Liver (tissue), 9 donors: ENCODE results near the gene LPAR4. TPM values are rescaled to one million over a fixed set of nuclear protein-coding genes. Genes with fewer than 3 reads are reported as not detected.
A peak's percentile ranks its signal among the peaks of the same experiment; 100 is the strongest.

ENCODE experiments used
- DNase-seq: peaks from one replicate; pipeline ENCODE4 v3.0.0-alpha.2; 2017; ENCODE audit warnings: low spot score
- H3K27ac ChIP-seq, 2 donors: one replicate each; pipeline ENCODE4 v1.7.0; 2013; ENCODE audit warnings: inconsistent platforms in 2 of 2, low read length in 2 of 2, control low read depth in 1 of 2, low read depth in 1 of 2, mild to moderate bottlenecking in 1 of 2
- H3K27me3 ChIP-seq, 4 donors: one replicate each; pipeline versions ENCODE4 v1.6.1 to v1.7.0; 2013; ENCODE audit warnings: low read length in 3 of 4, inconsistent platforms in 1 of 4, mild to moderate bottlenecking in 1 of 4, moderate library complexity in 1 of 4; ENCODE audit not compliant: control insufficient read depth in 4 of 4, insufficient read depth in 4 of 4
- H3K36me3 ChIP-seq, 4 donors: one replicate each; pipeline versions ENCODE4 v1.6.1 to v1.7.0; 2013; ENCODE audit warnings: low read length in 3 of 4, mild to moderate bottlenecking in 3 of 4, low read depth in 1 of 4, moderate library complexity in 1 of 4; ENCODE audit not compliant: control insufficient read depth in 4 of 4, insufficient read depth in 3 of 4
- H3K4me1 ChIP-seq, 4 donors: one replicate each; pipeline versions ENCODE4 v1.6.1 to v1.7.0; 2013; ENCODE audit warnings: low read length in 3 of 4, mild to moderate bottlenecking in 3 of 4, moderate library complexity in 1 of 4; ENCODE audit not compliant: control insufficient read depth in 4 of 4, insufficient read depth in 4 of 4
- H3K4me3 ChIP-seq, 3 donors: one replicate each; pipeline versions ENCODE4 v1.6.1 to v1.7.0; 2013; ENCODE audit warnings: low read length in 3 of 3, control low read depth in 1 of 3, low read depth in 1 of 3, mild to moderate bottlenecking in 1 of 3
- H3K9ac ChIP-seq, 2 donors: one replicate each; pipeline ENCODE4 v1.7.0; 2013; ENCODE audit warnings: low read length in 2 of 2, mild to moderate bottlenecking in 2 of 2, moderate library complexity in 2 of 2, control low read depth in 1 of 2, low read depth in 1 of 2
- H3K9me3 ChIP-seq, 4 donors: one replicate each; pipeline versions ENCODE4 v1.6.1 to v1.7.0; 2013; ENCODE audit warnings: low read length in 3 of 4; ENCODE audit not compliant: control insufficient read depth in 4 of 4
- EGR1 ChIP-seq, 2 donors: IDR thresholded peaks; 2 replicates each; pipeline ENCODE4 v1.6.1; 2016 to 2018; ENCODE audit warnings: antibody characterized with exemption in 2 of 2, low read depth in 2 of 2
- FOXA1 ChIP-seq: IDR thresholded peaks from 2 replicates; pipeline ENCODE4 v1.6.1; 2016; ENCODE audit warnings: antibody characterized with exemption
- FOXA2 ChIP-seq: IDR thresholded peaks from 2 replicates; pipeline ENCODE4 v1.6.1; 2016; ENCODE audit warnings: antibody characterized with exemption
- GABPA ChIP-seq, 2 donors: IDR thresholded peaks in 1 of 2; conservative IDR thresholded peaks in 1 of 2; 2 replicates each; pipeline ENCODE4 v1.6.1; 2016; ENCODE audit warnings: antibody characterized with exemption in 2 of 2, mild to moderate bottlenecking in 1 of 2, moderate library complexity in 1 of 2
- HNF4A ChIP-seq, 2 donors: conservative IDR thresholded peaks; 2 replicates each; pipeline ENCODE4 v1.6.1; 2016; ENCODE audit warnings: antibody characterized with exemption in 2 of 2, mild to moderate bottlenecking in 2 of 2
- HNF4G ChIP-seq: IDR thresholded peaks from 2 replicates; pipeline ENCODE4 v1.6.1; 2016; ENCODE audit warnings: antibody characterized with exemption
- NR2F2 ChIP-seq: IDR thresholded peaks from 2 replicates; pipeline ENCODE4 v1.6.1; 2016; ENCODE audit warnings: antibody characterized with exemption
- RAD21 ChIP-seq, 2 donors: IDR thresholded peaks; 2 replicates each; pipeline ENCODE4 v1.6.1; 2016; ENCODE audit warnings: antibody characterized with exemption in 2 of 2, mild to moderate bottlenecking in 2 of 2
- RXRA ChIP-seq, 2 donors: IDR thresholded peaks; 2 replicates each; pipeline ENCODE4 v1.6.1; 2017 to 2018; ENCODE audit warnings: antibody characterized with exemption in 2 of 2, mild to moderate bottlenecking in 1 of 2
- SP1 ChIP-seq: IDR thresholded peaks from 2 replicates; pipeline ENCODE4 v1.6.1; 2018; ENCODE audit warnings: antibody characterized with exemption, mild to moderate bottlenecking
- TAF1 ChIP-seq: conservative IDR thresholded peaks from 2 replicates; pipeline ENCODE4 v1.6.1; 2016; ENCODE audit warnings: antibody characterized with exemption, mild to moderate bottlenecking
- YY1 ChIP-seq: IDR thresholded peaks from 2 replicates; pipeline ENCODE4 v1.6.1; 2016; ENCODE audit warnings: antibody characterized with exemption, mild to moderate bottlenecking
- WGBS: extraction: QIAGEN DNeasy Blood & Tissue Kit; methylation state at CpG from one replicate; pipeline ENCODE4 v1.1.7; 2013; 5-methylcytosine and 5-hydroxymethylcytosine counted together
- polyA plus RNA-seq, 2 donors: library from polyadenylated mRNA; stranded (reverse) in 1 of 2; unstranded in 1 of 2; fragments of 200-250 nt in 1 of 2; fragments of >200 nt in 1 of 2; fragmentation: Nextera tagmentation in 1 of 2; extraction: Ambion mirVana in 1 of 2; gene quantifications; one replicate each; pipeline versions ENCODE4 v1.2.1 to v1.2.3, GENCODE V29; 2013 to 2015
- total RNA-seq, 2 donors: library from RNA; depleted of rRNA; stranded (reverse); fragments of >200 nt; gene quantifications; one replicate each; pipeline ENCODE4 v1.2.3, GENCODE V29; 2014
- TF ChIP-seq, protein P1 (sequence below): IDR thresholded peaks from 2 replicates; pipeline ENCODE4 v1.6.1; 2016; ENCODE audit warnings: antibody characterized with exemption
- TF ChIP-seq, protein P2 (sequence below): IDR thresholded peaks from 2 replicates; pipeline ENCODE4 v1.6.1; 2016; ENCODE audit warnings: antibody characterized with exemption, mild to moderate bottlenecking
- TF ChIP-seq, protein P3 (sequence below): fragments of 150-350 bp; IDR thresholded peaks from 2 replicates; pipeline ENCODE4 v1.5.1; 2017; ENCODE audit warnings: improper control_type of control experiment, low read depth, low read length; ENCODE audit not compliant: missing input control
- TF ChIP-seq, protein P4 (sequence below): IDR thresholded peaks from 2 replicates; pipeline ENCODE4 v1.6.1; 2016; ENCODE audit warnings: antibody characterized with exemption
- donor health status: healthy.
- donor health status: healthy.
- donor health status: healthy.
- donor health status: healthy.
- donor health status: healthy.

Gene LPAR4
- total and polyA plus RNA-seq, 4 donors, result 0.33 TPM; not detected in 3

DNA sequence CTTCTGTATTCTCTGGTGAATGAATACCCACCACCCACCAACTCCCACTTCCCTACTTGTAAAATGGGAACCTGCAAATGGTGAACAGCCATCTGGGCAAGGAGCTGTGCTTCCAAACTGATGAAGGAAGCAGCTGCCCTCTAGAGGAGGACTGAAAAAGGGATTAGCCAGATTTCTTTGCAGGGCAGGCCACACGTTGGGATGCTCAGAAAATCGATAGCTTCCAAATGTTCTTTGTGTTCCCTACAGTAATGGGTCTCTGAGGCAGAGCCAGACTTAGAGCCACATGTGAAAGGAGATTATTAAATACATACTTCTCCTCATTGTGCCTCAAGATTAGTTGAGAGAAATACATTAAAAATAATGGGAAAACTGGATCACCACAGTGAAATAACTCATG, 39.3 kb upstream of the LPAR4 start:
- DNase-seq, result no peak
- no peaks in the 10 kb centered on the region for H3K36me3 ChIP-seq
- 22% methylated on average over 2 of the region's 2 CpGs for WGBS

DNA sequence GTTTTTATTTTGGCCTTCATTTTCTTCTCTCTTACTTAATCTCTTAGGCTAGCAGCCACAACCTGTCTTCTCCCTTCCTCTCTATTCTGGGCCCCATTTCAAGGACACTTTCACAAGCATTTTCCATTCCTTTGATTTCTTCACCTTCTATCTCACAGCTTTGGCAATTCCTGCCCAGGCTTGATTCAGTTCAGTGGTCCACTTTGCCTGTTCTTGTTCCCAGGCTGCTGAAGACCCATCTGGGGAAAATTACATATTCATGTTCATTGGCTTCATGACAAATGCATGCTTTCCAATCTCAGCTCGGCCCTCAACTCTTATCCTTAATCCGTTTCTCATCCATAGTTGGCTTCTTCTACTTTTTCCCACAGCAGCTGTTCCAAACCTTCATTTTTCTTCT, 38.7 kb upstream of the LPAR4 start:
- H3K36me3 ChIP-seq, result no peaks in the 10 kb centered on the region
- DNase-seq, result no peak
- 77% methylated on average over 2 of the region's 2 CpGs for WGBS
- H3K9me3 ChIP-seq, result no peaks in the 10 kb centered on the region
- peaks cover 0 to 5% (median 0%) of the 10 kb centered on the region in 4 donors for H3K27me3 ChIP-seq
- H3K27ac ChIP-seq, result no peak overlapping the region
- no peak for TF ChIP-seq TAF1
- no peak for TF ChIP-seq YY1
- no peak for TF ChIP-seq FOXA1
- no peak for TF ChIP-seq RAD21 (IDR thresholded peaks at IDR 0.05)
- TF ChIP-seq, protein P1, sequence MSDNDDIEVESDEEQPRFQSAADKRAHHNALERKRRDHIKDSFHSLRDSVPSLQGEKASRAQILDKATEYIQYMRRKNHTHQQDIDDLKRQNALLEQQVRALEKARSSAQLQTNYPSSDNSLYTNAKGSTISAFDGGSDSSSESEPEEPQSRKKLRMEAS, result no peak
- TF ChIP-seq GABPA (IDR thresholded peaks at IDR 0.05 in 1 of 2, conservative IDR thresholded peaks at IDR 0.05 in 1 of 2), result no peak
- no peak for TF ChIP-seq RXRA (IDR thresholded peaks at IDR 0.05)
- TF ChIP-seq, protein P2, sequence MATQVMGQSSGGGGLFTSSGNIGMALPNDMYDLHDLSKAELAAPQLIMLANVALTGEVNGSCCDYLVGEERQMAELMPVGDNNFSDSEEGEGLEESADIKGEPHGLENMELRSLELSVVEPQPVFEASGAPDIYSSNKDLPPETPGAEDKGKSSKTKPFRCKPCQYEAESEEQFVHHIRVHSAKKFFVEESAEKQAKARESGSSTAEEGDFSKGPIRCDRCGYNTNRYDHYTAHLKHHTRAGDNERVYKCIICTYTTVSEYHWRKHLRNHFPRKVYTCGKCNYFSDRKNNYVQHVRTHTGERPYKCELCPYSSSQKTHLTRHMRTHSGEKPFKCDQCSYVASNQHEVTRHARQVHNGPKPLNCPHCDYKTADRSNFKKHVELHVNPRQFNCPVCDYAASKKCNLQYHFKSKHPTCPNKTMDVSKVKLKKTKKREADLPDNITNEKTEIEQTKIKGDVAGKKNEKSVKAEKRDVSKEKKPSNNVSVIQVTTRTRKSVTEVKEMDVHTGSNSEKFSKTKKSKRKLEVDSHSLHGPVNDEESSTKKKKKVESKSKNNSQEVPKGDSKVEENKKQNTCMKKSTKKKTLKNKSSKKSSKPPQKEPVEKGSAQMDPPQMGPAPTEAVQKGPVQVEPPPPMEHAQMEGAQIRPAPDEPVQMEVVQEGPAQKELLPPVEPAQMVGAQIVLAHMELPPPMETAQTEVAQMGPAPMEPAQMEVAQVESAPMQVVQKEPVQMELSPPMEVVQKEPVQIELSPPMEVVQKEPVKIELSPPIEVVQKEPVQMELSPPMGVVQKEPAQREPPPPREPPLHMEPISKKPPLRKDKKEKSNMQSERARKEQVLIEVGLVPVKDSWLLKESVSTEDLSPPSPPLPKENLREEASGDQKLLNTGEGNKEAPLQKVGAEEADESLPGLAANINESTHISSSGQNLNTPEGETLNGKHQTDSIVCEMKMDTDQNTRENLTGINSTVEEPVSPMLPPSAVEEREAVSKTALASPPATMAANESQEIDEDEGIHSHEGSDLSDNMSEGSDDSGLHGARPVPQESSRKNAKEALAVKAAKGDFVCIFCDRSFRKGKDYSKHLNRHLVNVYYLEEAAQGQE, result no peak
- no peak for TF ChIP-seq SP1
- TF ChIP-seq HNF4A (conservative IDR thresholded peaks at IDR 0.05), result no peak
- TF ChIP-seq NR2F2, result no peak
- H3K4me1 ChIP-seq, result no peaks in the 10 kb centered on the region
- H3K4me3 ChIP-seq, result no peak overlapping the region
- no peak overlapping the region for H3K9ac ChIP-seq

More for the DNA sequence above, 39.3 kb upstream of the LPAR4 start:
- H3K4me1 ChIP-seq, result no peaks in the 10 kb centered on the region
- no peak for TF ChIP-seq HNF4A (conservative IDR thresholded peaks at IDR 0.05)
- TF ChIP-seq, protein P1, result no peak
- TF ChIP-seq, protein P2, result no peak
- no peak for TF ChIP-seq GABPA (IDR thresholded peaks at IDR 0.05 in 1 of 2, conservative IDR thresholded peaks at IDR 0.05 in 1 of 2)
- no peak for TF ChIP-seq RXRA (IDR thresholded peaks at IDR 0.05)
- TF ChIP-seq RAD21 (IDR thresholded peaks at IDR 0.05), result peak; percentile 78 to 82
- TF ChIP-seq, protein P3, sequence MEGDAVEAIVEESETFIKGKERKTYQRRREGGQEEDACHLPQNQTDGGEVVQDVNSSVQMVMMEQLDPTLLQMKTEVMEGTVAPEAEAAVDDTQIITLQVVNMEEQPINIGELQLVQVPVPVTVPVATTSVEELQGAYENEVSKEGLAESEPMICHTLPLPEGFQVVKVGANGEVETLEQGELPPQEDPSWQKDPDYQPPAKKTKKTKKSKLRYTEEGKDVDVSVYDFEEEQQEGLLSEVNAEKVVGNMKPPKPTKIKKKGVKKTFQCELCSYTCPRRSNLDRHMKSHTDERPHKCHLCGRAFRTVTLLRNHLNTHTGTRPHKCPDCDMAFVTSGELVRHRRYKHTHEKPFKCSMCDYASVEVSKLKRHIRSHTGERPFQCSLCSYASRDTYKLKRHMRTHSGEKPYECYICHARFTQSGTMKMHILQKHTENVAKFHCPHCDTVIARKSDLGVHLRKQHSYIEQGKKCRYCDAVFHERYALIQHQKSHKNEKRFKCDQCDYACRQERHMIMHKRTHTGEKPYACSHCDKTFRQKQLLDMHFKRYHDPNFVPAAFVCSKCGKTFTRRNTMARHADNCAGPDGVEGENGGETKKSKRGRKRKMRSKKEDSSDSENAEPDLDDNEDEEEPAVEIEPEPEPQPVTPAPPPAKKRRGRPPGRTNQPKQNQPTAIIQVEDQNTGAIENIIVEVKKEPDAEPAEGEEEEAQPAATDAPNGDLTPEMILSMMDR, result peak; percentile 48
- no peak for TF ChIP-seq FOXA1
- no peak for TF ChIP-seq NR2F2
- no peak for TF ChIP-seq SP1
- TF ChIP-seq FOXA2, result no peak
- TF ChIP-seq TAF1, result no peak
- TF ChIP-seq EGR1 (IDR thresholded peaks at IDR 0.05; ENCODE audit: low read depth in 2 of 2), result no peak
- TF ChIP-seq, protein P4, sequence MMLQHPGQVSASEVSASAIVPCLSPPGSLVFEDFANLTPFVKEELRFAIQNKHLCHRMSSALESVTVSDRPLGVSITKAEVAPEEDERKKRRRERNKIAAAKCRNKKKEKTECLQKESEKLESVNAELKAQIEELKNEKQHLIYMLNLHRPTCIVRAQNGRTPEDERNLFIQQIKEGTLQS, result no peak
- TF ChIP-seq HNF4G, result no peak
- no peak for TF ChIP-seq YY1
- no peak overlapping the region for H3K9ac ChIP-seq
- H3K4me3 ChIP-seq, result no peak overlapping the region
- H3K9me3 ChIP-seq, result no peaks in the 10 kb centered on the region
- H3K27ac ChIP-seq, result no peak overlapping the region
- H3K27me3 ChIP-seq, result peaks cover 0 to 5% (median 0%) of the 10 kb centered on the region in 4 donors
